ENCODE measurements around the gene HLA-DQB1. TPM values are rescaled to one million over a fixed set of nuclear protein-coding genes. Genes with fewer than 3 reads are reported as not detected.

HLA-DQB1 gene
- total RNA-seq, 1 experiment from 2014 or later: 2.1 TPM

- Histone ChIP-seq H3K36me3 (ENCODE audit: control insufficient read depth in 1 of 2, insufficient read depth in 2 of 2, low read length in 2 of 2) (no peaks in the 10 kb centered on the region), H3K9me2 (ENCODE audit: insufficient read depth) (no peaks in the 10 kb centered on the region), H3K9ac (ENCODE audit: low read length) (no peak overlapping the region), H4K20me1 (ENCODE audit: insufficient read depth) (no peaks in the 10 kb centered on the region), H3K27me3 (ENCODE audit: insufficient read depth, low read length) (no peaks in the 10 kb centered on the region), H3K4me2 (ENCODE audit: low read length) (no peak overlapping the region), H3K4me3 (replicated peaks in 1 of 2; ENCODE audit: low read depth in 1 of 2, low read length in 2 of 2) (no peak overlapping the region), H3K9me3 (ENCODE audit: control insufficient read depth in 1 of 2, insufficient read depth in 1 of 2, low read depth in 1 of 2, low read length in 2 of 2) (no peaks in the 10 kb centered on the region), H2AFZ (ENCODE audit: low read depth, low read length, poor library complexity, severe bottlenecking) (no peak overlapping the region), H3K27ac (ENCODE audit: low read depth, low read length) (no peak overlapping the region), H3K79me2 (ENCODE audit: insufficient read depth, low read length) (no peaks in the 10 kb centered on the region), H3K4me1 (ENCODE audit: control insufficient read depth in 1 of 2, insufficient read depth in 2 of 2, low read length in 2 of 2) (no peaks in the 10 kb centered on the region)
- no TSS peak for BruUV-seq (replicated peaks)
- ATAC-seq: no peak
- DNase-seq (ENCODE audit: low read depth, low spot score): no peak
- RAD21 ChIA-PET (ENCODE audit: low non-redundant PET in 1 of 2, low total read pairs in 2 of 2, uncharacterized antibody in 2 of 2, unreplicated experiment in 2 of 2): no interaction called here
- TF ChIP-seq, protein P1, sequence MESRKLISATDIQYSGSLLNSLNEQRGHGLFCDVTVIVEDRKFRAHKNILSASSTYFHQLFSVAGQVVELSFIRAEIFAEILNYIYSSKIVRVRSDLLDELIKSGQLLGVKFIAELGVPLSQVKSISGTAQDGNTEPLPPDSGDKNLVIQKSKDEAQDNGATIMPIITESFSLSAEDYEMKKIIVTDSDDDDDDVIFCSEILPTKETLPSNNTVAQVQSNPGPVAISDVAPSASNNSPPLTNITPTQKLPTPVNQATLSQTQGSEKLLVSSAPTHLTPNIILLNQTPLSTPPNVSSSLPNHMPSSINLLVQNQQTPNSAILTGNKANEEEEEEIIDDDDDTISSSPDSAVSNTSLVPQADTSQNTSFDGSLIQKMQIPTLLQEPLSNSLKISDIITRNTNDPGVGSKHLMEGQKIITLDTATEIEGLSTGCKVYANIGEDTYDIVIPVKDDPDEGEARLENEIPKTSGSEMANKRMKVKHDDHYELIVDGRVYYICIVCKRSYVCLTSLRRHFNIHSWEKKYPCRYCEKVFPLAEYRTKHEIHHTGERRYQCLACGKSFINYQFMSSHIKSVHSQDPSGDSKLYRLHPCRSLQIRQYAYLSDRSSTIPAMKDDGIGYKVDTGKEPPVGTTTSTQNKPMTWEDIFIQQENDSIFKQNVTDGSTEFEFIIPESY (IDR thresholded peaks at IDR 0.05; ENCODE audit: extremely low read depth, insufficient replicate concordance, low read length): no peak
- TF ChIP-seq TCF7L2 (IDR thresholded peaks at IDR 0.05; ENCODE audit: borderline replicate concordance, extremely low read depth, insufficient read depth, insufficient read length): no peak
- TF ChIP-seq YY1 (IDR thresholded peaks at IDR 0.05; ENCODE audit: extremely low read depth, insufficient replicate concordance, low read depth, low read length): no peak
- no peak for TF ChIP-seq RAD21 (IDR thresholded peaks at IDR 0.05; ENCODE audit: low read depth)
- TF ChIP-seq SIN3A (IDR thresholded peaks at IDR 0.05; ENCODE audit: low read depth): no peak
- no peak for TF ChIP-seq POLR2AphosphoS5 (IDR thresholded peaks at IDR 0.05; ENCODE audit: low read depth, low read length)
- TF ChIP-seq ZFX (IDR thresholded peaks at IDR 0.05): no peak
- POLR2A ChIA-PET: no interaction called here
- intact Hi-C loops (cut with micrococcal nuclease): no loop called here
- CTCF ChIA-PET: no interaction called here
Measured at GRCh38 chr6:32662836-32663235, 3.6 kb downstream of the HLA-DQB1 start.

DNA sequence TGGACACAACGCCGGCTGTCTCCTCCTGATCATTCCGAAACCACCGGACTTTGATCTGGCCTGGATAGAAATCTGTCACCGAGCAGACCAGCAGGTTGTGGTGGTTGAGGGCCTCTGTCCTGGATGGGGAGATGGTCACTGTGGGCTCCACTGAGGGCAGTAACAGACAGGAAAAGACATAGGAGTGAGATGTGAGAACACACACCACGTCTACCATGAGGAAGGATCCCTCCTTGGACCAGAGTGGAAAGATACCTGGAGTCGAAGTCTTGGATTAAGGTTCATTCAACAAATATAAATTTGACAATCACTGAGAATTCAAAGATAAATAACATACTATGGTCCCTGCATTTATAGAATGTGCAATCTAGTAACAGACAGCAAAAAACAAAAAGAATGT is 4.4 kb downstream of the HLA-DQB1 start:
- intact Hi-C loops (cut with micrococcal nuclease): no loop called here
- Histone ChIP-seq H3K4me3 (replicated peaks in 1 of 2; ENCODE audit: low read depth in 1 of 2, low read length in 2 of 2) (no peak overlapping the region), H2AFZ (ENCODE audit: low read depth, low read length, poor library complexity, severe bottlenecking) (no peak overlapping the region), H3K9me3 (ENCODE audit: control insufficient read depth in 1 of 2, insufficient read depth in 1 of 2, low read depth in 1 of 2, low read length in 2 of 2) (no peaks in the 10 kb centered on the region), H3K79me2 (ENCODE audit: insufficient read depth, low read length) (no peaks in the 10 kb centered on the region), H3K9me2 (ENCODE audit: insufficient read depth) (no peaks in the 10 kb centered on the region), H4K20me1 (ENCODE audit: insufficient read depth) (no peaks in the 10 kb centered on the region), H3K27ac (ENCODE audit: low read depth, low read length) (no peak overlapping the region), H3K27me3 (ENCODE audit: insufficient read depth, low read length) (no peaks in the 10 kb centered on the region), H3K36me3 (ENCODE audit: control insufficient read depth in 1 of 2, insufficient read depth in 2 of 2, low read length in 2 of 2) (no peaks in the 10 kb centered on the region), H3K4me1 (ENCODE audit: control insufficient read depth in 1 of 2, insufficient read depth in 2 of 2, low read length in 2 of 2) (no peaks in the 10 kb centered on the region), H3K4me2 (ENCODE audit: low read length) (no peak overlapping the region), H3K9ac (ENCODE audit: low read length) (no peak overlapping the region)
- CTCF ChIA-PET: no interaction called here
- RAD21 ChIA-PET (ENCODE audit: low non-redundant PET in 1 of 2, low total read pairs in 2 of 2, uncharacterized antibody in 2 of 2, unreplicated experiment in 2 of 2): no interaction called here
- DNase-seq (ENCODE audit: low read depth, low spot score) (no peak), ATAC-seq (no peak)
- no TSS peak for BruUV-seq (replicated peaks)
- POLR2A ChIA-PET: no interaction called here
- TF ChIP-seq, protein P2, sequence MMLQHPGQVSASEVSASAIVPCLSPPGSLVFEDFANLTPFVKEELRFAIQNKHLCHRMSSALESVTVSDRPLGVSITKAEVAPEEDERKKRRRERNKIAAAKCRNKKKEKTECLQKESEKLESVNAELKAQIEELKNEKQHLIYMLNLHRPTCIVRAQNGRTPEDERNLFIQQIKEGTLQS (IDR thresholded peaks at IDR 0.05): no peak
- TF ChIP-seq ELF1 (IDR thresholded peaks at IDR 0.05; ENCODE audit: borderline replicate concordance, low read depth) (no peak), POLR2A (IDR thresholded peaks at IDR 0.05; ENCODE audit: borderline replicate concordance, extremely low read depth, insufficient read depth, insufficient read length) (no peak), EGR1 (IDR thresholded peaks at IDR 0.05; ENCODE audit: low read depth) (no peak), SP1 (IDR thresholded peaks at IDR 0.05; ENCODE audit: low read depth) (no peak), ZNF274 (IDR thresholded peaks at IDR 0.05; ENCODE audit: low read depth, low read length) (no peak), EZH2 (IDR thresholded peaks at IDR 0.05) (no peak)
- TF ChIP-seq, protein P1 (IDR thresholded peaks at IDR 0.05; ENCODE audit: extremely low read depth, insufficient replicate concordance, low read length): no peak

Measured in HCT116 (cell line).